NCI-H2107 treated with DMSO at 0.1 percent for 48 hours (cell line): ENCODE data around the gene ZDHHC5.
"Not testable (repeated sequence)": the region's sequence is repeated elsewhere in the genome, so short reads cannot be mapped to it uniquely, and the experiment has no call there.

ENCODE experiments used
- DNase-seq: peaks from one replicate; lab custom pipeline; 2025; ENCODE audit not compliant: unreplicated experiment; lab: John Stamatoyannopoulos, UW

ZDHHC5 gene

GRCh38 chr11:57662893-57663292 lies 5.0 kb upstream of the ZDHHC5 start:
- no peak for DNase-seq

GRCh38 chr11:57663975-57664374 lies 3.9 kb upstream of the ZDHHC5 start:
- DNase-seq = no peak

- DNase-seq = peak; percentile 98
Observed at GRCh38 chr11:57667117-57667735, 688 bp upstream of the ZDHHC5 start.

- DNase-seq = no peak
Observed at GRCh38 chr11:57668434-57668782, 494 bp downstream of the ZDHHC5 start.

GRCh38 chr11:57674251-57674650 lies 6.3 kb downstream of the ZDHHC5 start:
- no peak for DNase-seq

GRCh38 chr11:57675176-57675941 lies 7.4 kb downstream of the ZDHHC5 start:
- DNase-seq = no peak

- no peak for DNase-seq
Observed at GRCh38 chr11:57679396-57679795, 11.5 kb downstream of the ZDHHC5 start.

- no peak for DNase-seq
Observed at GRCh38 chr11:57680552-57680874, 12.6 kb downstream of the ZDHHC5 start.

GRCh38 chr11:57681168-57681567 lies 13.3 kb downstream of the ZDHHC5 start:
- DNase-seq = no peak

- not testable (repeated sequence) for DNase-seq
Observed at GRCh38 chr11:57690474-57690873, 22.6 kb downstream of the ZDHHC5 start.

GRCh38 chr11:57698843-57699365 lies 31.0 kb downstream of the ZDHHC5 start:
- no peak for DNase-seq

- no peak for DNase-seq
Observed at GRCh38 chr11:57699813-57700212, 31.9 kb downstream of the ZDHHC5 start.

GRCh38 chr11:57700425-57700824 lies 32.5 kb downstream of the ZDHHC5 start:
- no peak for DNase-seq

GRCh38 chr11:57703341-57703740 lies 35.4 kb downstream of the ZDHHC5 start:
- no peak for DNase-seq

GRCh38 chr11:57704932-57705331 lies 37.0 kb downstream of the ZDHHC5 start:
- no peak for DNase-seq

- not testable (repeated sequence) for DNase-seq
Observed at GRCh38 chr11:57705432-57705831, 37.5 kb downstream of the ZDHHC5 start.

GRCh38 chr11:57709802-57710367 lies 42.0 kb downstream of the ZDHHC5 start:
- no peak for DNase-seq

- peak; percentile 49 for DNase-seq
Observed at GRCh38 chr11:57711414-57712255, 43.7 kb downstream of the ZDHHC5 start, which contains the start of gene MED19. TSS of gene MED19 (minus strand) at chr11:57712215. CDS start at chr11:57712179, 36 bp downstream.

- DNase-seq = peak; percentile 99
Observed at GRCh38 chr11:57712256-57713150, 44.6 kb downstream of the ZDHHC5 start, which contains the start of gene TMX2. TSS of gene TMX2 (plus strand) at chr11:57712593. CDS start at chr11:57712619, 26 bp downstream.

- DNase-seq = no peak
Observed at GRCh38 chr11:57713835-57714234, 45.9 kb downstream of the ZDHHC5 start.
